Ishikawa (cell line): ENCODE results near the gene MYEOV.

ENCODE experiments used
- CEBPB ChIP-seq: IDR thresholded peaks from 2 replicates; pipeline ENCODE4 v1.6.1; 2012
- CREB1 ChIP-seq: IDR thresholded peaks from 2 replicates; pipeline ENCODE4 v1.6.1; 2012; ENCODE audit warnings: low read depth
- EP300 ChIP-seq: IDR thresholded peaks from 2 replicates; pipeline ENCODE4 v1.6.1; 2012; ENCODE audit warnings: borderline replicate concordance
- FOXM1 ChIP-seq: IDR thresholded peaks from 2 replicates; pipeline ENCODE4 v1.6.1; 2012; ENCODE audit warnings: low read depth, borderline replicate concordance
- MAX ChIP-seq: IDR thresholded peaks from 2 replicates; pipeline ENCODE4 v1.6.1; 2012
- REST ChIP-seq: IDR thresholded peaks from 2 replicates; pipeline ENCODE4 v1.6.1; 2012; ENCODE audit warnings: low read depth, mild to moderate bottlenecking
- TAF1 ChIP-seq: IDR thresholded peaks from 2 replicates; pipeline ENCODE4 v1.6.1; 2012; ENCODE audit warnings: low read depth, mild to moderate bottlenecking
- USF1 ChIP-seq: IDR thresholded peaks from 2 replicates; pipeline ENCODE4 v1.6.1; 2012
- YY1 ChIP-seq: IDR thresholded peaks from 2 replicates; pipeline ENCODE4 v1.6.1; 2012; ENCODE audit warnings: low read depth

- TF ChIP-seq MAX (no peak), CEBPB (no peak), EP300 (no peak), YY1 (no peak), FOXM1 (no peak), TAF1 (no peak), CREB1 (no peak), REST (no peak), USF1 (no peak)
These were observed 24.1 kb downstream of the MYEOV start for GRCh38 chr11:69318093-69318420.
